ENCODE measurements around the gene RTL1. TPM values are rescaled to one million over a fixed set of nuclear protein-coding genes. Genes with fewer than 3 reads are reported as not detected.
A peak's percentile ranks its signal among the peaks of the same experiment; 100 is the strongest.

RTL1 gene
- total RNA-seq, 1 donor from 2014 or later = 46.9 TPM

DNA sequence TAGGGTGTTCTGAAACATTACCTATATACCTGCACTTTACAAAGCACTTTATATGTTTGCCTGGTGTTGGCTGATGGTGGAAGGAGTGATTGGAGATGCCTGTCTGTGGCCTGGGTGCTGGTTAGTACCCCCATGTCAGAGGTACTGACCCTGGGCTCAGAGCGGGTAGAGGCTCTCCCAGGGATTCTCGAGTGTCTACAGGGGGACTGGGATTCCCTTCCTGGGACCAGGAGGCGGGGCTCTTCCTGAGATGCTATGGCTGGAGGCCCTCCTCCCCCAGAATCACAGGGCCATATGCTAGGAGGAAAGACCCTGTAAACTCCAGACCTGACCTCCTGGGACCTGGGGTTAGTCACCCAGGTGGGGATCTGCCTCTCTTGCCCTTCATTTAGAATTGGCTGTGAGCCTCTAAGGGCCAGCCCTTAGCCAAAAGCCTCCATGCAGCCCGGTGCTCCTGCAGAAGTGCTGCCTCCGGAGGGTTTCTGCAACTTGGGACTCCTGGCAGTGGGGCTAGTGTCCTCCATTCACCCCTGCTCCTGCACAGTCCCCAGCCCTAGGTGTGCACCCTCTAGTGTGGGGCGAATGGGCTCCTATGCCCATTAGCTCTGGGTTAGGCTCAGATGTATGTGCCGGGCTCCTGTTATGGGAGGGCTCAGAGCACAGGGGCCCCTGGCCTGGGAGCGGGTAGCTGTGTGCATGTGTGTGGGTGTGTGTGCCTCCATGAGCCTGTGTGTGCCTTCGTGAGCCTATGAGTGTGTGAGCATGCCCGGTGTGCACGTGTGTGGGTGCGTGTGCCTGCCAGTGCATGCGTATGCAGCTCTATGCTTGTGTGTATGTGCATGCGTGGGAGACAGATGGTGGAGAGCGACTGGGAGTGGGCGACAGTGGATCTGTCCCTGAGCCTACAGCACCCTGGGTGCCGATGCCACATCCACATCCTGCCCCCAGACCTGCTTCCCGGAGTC, 36.6 kb downstream of the RTL1 start:
- DNase-seq = no peak

DNA sequence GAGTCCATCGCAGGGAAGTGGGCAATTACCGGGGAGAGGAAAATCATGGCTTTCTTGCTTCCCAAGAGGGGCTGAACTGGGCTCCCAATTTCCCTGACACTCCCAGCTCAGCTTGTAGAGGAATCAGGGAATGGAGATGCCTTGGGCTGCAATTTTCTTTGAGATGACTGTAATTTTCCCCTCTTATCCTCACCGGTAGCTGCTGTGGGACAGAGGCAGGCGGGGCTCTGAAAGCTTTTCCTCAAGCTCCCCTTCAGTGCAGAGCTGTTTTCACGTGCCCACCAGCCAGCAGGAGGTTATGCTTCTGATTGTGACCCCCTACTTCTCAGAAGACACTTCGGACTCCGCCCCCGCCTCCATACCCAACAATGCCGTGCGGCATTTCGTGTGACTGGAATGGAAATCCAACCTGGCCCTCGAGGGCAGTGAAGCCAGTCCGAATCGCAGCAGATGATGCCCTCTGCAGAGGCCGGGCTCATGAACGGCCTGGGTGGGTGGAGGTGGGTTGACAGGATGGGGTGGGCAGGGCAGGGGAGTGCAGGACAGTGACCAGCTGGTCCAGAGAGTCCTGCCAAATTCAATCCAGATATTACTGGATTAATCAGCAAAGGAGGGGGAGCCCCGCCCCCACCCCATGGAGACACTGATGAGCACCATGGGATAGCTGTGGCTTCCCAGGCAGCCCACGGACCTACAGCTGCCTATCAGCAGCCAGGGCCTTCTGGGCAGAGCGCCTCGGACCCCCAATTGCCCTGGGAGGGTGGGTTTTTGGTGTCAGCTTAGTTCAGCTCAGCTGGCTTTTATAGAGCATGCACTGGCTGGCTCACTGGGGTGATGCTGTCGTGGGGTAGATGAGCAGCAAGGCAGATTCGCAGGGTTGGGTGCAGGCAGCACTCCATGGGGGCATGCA, 37.6 kb downstream of the RTL1 start:
- no peak for DNase-seq

DNA sequence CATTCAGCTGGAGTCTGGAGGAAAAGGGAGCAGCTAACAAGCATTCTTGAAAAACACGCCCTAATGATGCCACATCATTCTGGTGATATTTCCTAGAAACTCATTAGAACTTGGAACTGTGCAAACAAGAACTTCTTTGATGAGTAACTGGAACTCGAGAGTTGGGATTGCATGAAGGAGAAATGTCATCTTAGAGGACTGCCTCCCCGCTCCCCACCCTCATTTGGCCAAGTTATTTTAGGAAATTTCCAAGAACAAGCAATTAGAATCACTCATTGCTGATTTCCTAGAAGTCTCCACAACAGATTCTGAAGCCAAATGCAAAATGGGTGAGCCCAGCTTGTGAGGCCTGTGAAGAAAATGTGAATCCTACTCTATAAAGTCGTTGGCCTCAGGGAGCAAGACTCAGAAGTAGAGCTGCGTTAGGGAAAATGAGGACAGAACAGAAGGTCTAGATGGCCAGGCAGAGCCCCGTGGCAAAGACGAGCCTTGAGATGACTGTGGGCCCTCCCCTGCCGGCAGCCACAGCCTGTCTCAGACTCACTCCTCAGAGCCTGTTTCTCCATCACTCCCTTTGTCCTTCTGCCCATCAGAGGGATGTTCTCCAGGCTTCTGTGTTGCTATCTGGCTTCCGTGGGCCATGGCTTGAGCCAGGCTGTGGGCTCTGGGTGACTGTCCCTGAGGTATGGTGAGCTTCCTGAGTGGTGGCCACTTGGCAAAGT, 38.4 kb downstream of the RTL1 start:
- DNase-seq = peak; percentile 48

DNA sequence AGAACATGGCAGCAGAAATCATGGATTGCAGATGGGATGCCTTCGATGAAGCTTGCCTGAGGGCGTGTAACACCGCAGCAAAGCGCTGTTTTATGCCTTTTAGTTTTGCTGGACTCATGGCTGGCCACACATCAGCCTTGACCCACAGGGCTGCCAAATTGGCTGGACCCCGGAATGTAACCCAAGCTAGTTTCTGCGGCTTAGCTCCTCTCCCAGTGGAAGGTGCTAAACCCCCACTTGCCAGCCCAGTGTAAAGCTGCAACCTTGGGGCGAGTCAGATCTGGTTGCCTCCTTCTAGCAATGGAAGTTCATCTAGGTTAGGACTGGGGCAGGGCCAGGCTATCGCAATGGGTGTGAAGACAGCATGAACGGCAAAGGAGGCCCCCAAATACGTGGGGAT, 39.3 kb downstream of the RTL1 start:
- DNase-seq = no peak

DNA sequence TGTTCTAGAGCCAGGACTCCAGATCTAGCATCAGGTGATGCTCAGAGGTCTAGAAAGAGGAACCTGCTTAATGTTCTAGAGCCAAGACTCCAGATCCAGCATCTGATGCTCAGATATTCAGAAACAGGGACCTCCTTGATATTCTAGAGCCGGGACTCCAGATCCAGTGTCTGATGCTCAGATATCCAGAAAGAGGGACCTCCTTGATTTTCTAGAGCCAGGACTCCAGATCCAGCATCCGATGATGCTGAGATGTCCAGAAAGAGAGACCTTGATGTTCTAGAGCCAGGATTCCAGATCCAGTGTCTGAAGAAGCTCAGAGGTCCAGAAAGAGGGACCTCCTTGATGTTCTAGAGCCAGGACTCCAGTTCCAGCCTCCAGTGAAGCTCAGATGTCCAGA, 40.7 kb downstream of the RTL1 start:
- no peak for DNase-seq

DNA sequence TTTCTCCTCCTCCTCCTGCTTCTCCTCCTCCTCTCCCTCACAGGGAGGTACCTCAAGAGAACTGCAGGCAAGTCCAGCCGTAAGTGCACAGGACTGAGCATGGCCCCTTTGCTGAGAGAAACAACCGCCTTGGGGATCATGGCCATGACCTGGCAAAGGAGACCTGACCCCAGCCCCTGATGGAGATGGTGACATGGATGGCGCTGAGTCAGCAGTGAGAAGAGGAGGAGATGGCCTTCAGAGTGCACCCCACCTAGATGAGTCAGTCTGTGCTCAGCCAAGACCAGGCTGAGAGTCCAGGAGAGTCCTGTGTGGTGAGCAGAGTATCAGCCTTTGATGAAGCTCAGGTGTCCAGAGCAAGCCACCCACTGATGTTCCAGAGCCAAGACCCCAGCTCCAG, 41.2 kb downstream of the RTL1 start:
- DNase-seq = no peak

DNA sequence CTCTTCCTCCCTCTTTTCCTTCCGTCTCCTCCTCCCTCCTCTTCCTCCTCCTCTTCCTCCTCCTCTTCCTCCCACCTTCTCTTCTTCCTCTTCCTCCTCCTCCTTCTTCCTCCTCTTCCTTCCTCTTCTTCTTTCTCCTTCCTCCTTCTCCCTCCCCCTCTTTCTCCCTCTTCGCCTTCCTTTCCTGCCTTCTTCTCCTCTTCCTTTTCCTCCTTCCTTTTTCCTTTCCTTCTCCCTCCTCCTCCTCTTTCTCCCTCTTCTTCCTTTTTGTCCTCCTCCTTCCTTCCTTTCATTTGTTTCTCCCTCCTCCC, 41.6 kb downstream of the RTL1 start:
- DNase-seq = no peak

DNA sequence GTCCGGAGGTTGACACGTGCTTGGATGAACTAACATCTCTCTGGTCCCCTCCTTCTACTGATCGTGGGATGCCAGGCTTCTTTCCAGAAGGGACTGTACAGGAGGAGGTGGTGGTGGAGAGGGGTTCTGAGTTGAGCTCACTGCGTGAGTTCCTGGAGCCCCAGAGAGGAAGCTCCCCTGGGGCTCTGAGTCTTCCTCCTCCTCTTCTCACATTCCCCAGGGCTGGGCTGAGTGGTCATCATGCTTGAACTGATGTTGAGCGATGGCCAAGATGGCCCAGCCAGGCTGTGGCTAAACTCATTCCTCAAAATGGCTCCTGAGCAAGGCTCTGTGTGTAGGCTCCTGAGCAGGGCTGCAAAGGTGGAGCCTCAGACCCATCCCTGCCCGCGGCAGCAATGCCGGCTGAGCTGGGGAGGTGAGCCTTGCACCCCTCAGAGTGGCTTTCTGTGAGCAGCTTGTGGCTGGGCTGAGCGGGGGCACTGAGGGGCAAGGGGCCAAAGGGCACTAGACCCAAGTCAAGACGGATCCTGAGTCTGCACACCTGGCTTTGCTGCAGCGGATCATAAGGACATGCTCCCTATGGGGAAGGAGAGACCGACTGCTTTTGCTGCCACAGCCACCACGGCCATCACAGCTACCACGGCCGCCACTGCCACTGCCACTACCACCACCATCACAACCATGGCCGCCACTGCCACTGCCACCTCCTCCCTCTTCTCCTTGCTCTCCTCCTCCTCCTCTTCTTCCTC, 42.2 kb downstream of the RTL1 start:
- no peak for DNase-seq

DNA sequence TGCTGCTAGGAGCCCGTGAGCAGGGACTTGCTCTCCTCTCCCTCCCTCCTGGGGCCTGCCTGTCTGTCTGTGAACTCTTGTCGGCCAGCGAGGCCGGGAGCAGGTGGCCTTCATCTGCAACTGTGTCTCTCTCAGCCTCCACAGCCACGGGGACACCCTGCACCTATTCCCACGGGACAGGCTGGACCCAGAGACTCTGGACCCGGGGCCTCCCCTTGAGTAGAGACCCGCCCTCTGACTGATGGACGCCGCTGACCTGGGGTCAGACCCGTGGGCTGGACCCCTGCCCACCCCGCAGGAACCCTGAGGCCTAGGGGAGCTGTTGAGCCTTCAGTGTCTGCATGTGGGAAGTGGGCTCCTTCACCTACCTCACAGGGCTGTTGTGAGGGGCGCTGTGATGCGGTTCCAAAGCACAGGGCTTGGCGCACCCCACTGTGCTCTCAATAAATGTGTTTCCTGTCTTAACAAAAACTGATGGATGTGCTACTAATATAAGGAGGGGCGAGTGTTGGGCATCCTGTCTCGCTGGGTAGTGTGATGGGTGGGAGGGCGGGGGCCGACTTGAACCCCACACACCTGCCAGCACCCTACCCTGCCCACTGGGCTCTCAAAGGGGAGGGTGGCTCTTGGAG, 42.9 kb downstream of the RTL1 start:
- no peak for DNase-seq

DNA sequence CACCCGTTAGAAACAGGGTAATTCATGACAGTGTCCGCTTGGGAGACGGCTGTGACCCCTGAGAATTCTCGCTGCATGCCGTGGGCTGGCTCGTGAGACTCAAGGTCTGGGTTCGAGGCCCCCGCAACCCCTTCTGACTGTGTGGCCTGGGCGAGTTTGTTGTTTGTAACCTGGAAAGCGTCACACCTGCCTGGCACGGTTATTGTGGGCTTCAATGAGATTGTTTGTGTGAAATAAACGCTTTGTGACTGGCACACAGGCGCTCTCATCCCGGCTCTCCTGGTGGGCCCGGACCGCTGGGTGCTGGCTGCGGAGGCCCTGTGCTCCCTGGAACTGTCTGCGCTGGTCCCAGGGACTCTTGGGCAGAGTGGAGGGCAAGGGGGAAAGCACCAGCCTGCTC, 43.7 kb downstream of the RTL1 start:
- DNase-seq = no peak

DNA sequence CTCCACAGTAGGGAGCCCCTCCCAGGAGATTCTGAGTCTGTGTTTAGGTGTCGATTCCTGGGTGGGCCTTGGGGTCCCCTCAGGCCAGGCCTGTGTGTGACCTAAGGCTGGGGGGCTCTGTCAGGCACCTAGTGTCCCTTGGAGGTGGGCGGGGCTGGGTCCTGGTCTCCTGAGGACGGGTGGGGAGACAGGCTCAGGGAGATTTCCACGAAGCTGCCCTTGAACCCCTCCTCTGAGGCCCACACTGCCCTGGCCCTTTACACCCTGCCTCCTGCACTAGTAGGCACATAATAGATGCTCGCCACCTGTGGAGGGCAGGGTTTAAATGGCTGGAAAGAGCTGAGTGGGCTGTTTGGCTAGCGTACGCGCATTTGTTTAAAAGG, 44.7 kb downstream of the RTL1 start:
- DNase-seq = peak; percentile 41

DNA sequence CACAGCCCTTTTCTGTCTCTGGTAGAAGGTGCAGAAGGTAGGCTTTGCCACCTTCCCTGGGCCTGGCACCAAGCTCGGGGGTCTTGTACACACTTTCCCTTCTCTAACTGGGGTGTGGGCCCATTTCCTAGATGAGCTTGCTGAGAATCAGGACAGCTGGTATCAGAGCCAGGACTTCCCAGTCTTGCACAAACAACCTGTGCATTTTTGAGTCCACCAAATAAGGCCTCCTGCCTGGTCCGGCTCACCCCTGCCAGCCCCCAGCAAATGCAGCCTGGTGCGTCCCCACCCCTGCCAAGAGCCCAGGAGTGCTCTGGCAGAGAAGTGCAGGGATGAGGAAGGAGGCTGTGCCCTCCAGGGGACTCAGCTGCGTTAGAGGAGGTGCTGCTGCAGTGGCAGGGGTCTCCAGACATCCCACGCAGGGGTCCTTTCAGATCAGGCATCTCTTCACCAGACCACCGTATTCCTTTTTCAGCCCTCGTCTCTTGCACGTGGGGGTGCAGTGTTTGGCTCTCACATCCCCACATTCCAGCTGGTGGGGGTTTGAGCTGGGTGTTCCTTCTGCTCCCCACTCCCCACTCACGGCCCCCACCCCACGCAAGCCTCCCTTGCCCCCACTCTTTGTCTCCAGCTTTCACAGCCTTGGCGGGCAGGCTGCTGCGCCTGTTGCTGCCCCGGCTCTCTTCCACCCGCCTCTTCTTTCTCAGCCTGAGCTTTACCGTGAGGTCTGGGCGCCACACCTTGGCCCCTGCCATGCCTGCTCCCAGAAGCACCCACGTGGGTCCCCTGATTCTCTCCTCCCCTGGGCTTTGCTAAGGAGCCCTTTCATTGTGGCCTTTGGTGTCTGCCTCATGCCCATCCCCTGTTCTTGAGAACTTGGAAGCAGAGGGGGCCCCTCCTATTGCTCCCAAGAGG, 45.3 kb downstream of the RTL1 start:
- no peak for DNase-seq

DNA sequence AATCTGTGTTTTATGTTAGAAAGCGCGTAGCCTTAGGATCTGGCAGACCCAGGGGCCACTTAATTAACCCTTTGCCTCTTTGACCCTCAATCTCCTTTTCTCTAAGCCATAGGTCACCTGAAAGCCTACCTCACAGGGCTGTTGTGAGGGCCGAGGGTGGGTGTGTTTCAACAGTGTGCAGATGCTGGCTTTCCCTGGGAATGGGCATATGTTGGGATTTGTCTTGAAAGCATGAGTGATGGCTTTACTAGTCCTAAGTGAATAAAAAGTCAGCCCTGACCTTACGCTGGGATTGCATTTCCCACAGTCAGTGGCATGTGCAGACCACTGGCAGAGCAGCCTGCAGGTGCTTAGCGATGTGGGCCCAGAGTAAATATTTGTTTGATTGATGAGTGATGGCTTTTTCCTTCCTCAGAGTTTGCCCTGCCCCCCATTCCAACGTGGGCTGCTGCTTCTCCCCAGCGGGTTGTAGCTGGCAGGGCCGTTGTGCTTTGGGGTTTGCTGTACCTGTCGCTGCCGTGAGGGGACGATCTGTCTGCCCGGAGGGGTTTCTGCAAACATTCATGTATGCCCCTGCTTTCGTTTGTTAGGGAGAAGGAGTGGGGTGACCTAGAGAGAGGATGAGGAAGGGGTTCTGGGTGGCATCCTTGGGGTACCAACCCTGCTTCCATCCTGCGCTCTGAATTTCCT, 46.1 kb downstream of the RTL1 start:
- no peak for DNase-seq

DNA sequence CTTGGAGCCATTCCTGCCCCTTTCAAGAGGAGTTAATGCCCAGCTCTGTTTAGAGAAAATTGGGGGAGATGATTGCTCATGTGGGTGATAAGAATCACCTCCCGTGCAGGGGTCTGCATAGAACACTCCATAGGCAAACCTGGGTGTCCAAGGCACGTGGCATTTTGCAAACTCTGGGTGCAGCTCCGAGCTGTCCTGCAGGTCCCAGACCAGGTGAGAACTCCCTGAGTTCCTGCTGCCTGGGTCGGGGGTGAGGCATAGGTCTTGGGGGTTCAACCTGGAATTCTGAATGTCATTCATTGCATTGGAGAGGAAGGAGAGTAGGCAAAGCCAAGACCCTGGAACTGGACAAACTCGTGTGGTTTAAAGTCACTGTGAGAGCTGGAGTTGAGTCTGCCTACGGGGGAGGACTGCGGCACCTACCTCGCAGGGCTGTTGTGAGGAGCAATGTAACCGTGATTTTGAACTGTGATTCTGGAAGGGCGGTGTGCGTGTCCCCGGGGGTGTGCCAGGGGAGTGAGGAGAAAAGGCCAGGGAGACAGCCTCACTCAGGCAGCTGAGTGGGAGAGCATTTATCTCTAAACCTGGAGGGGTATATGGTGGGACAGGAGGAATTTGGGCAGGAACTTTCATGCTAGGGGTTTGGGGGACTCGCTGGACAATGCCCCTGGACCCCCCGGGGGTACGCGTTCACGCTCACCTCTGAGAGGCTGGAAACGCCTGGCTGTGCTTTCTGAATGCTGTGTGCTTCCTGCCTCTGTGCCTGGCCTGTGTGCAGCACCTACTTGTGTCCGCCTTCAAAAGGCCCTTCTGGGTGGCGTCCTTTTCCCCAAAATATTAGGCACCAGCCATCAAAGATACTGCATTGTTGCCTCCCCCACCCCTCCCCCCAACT, 47.2 kb downstream of the RTL1 start:
- DNase-seq = no peak

DNA sequence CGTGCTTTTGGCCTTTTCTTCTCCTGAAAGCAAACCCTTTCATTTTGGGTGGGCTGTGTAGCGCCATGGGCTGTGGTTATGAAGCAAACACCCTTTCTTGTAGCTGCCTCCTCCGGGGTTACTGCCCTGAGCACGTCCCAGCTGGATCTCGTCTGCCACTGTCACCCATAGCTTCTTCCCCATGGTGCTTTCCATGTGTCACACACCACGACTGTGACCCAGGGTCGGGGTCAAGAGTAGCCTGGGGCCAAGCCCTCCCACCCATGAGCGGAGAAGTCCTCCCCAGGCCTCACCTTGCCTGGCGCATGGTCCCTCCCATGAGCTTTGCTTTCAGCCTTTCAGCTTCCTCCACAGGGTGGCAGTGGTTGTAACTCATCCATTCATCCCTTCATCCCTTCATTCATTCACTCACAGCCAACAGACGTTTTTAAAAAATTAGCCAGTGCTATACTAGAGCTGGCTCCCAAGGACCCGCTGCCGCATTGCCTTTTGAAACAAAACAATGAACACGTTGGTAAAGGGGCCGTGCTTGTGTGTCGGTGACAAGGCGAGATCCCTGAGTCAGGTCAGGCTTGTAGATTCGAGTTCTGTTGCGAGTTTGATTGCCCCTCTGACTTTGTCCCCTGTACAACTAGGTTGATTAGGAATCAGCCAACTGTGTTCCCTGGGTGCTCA, 48.1 kb downstream of the RTL1 start:
- no peak for DNase-seq

DNA sequence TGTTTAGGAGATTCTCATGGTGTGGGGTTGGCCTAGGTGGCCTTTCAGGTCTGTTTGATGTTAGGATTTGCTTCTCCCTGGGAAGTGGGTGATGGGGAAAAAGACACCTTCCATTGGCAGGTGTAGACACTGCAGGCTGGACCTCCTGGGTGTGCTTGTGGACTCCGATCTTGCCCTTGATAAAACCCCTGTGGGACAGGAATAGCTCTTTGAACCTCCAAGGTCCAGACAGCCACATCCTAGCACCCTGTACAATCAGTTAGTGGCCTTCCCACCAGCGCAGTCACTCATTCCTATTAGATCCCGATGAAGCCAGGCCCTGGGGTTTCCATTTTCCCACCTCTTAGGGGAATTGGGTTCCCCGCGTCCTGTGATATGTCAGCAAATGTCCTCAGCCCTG, 49.1 kb downstream of the RTL1 start:
- DNase-seq = no peak

DNA sequence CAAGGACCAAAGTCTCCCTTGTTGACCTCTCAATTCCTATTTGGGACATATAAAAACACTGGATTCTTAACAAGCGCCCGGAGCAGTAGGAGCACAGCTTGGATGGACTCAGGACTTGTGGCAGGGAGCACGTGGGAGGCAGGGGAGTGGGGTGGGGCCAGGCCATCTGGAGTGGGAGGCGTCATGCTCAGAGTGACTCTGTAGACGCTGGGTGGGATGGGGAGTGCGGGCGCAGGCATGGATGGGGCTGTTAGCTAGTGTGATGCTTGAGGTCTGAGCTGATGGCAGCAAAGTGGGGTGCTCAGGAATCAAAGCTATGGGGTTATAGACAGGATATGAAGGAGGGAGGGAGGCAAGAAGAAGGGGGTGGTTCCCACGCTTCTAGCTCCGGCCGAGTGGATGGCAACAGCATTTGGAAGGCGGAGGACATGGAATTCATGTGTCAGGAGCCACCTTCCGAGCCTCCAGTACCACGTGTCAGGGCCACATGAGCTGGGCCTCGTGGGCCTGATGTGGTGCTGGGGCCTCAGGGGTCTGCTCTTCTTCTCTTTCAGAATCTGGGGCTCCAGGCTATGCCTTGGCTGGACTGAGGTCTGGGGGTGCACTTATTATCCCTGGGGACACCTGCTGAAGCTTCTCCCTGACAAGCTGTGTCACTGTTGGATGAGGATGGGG, 51.4 kb downstream of the RTL1 start:
- DNase-seq = peak; percentile 44

DNA sequence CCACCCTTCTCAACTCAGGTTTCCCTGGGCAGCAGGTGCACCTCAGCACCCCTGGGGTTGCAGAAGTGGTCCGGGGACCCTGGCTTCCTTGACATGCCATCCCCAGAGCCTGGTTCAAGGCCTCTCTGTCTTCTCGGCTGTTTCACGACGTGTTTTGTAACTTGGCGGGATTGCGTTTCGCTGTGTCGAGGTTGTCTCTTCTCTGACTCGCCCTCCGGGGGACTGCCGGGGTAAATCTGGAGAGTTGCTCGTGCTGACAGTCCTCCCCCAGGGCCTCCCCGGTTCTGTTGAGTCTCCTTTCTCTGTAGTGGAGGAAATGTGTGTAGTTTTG, 52.0 kb downstream of the RTL1 start:
- no peak for DNase-seq
